WTC11 (cell line): ENCODE measurements around the gene IQSEC1. TPM values are rescaled to one million over a fixed set of nuclear protein-coding genes. Genes with fewer than 3 reads are reported as not detected.

Source experiments
- ATAC-seq: fragments of 200-7000 bp; cut with Tn5 transposase; 2 replicates; pipeline ENCODE4 v1.10.0; 2021; ENCODE audit warnings: mild to moderate bottlenecking, moderate library complexity
- CTCF ChIA-PET: fragments of 300-600 bp; sonication (Branson Sonifier 250); formaldehyde crosslinking; loops from one replicate; lab custom pipeline; 2021; ENCODE audit warnings: antibody characterized with exemption; lab: Charles Lee
- POLR2A ChIA-PET: fragments of 350-600 bp; sonication (Branson Sonifier 250); formaldehyde crosslinking; loops from one replicate; lab custom pipeline; 2021; ENCODE audit warnings: antibody characterized with exemption; lab: Charles Lee
- DNase-seq: peaks from one replicate; pipeline ENCODE4 v3.0.0; 2021; ENCODE audit warnings: low spot score
- H3K27ac Mint-ChIP-seq: 2 replicates; pipeline ENCODE4 v1.8.0; 2021; ENCODE audit warnings: mixed read lengths
- H3K27me3 Mint-ChIP-seq: 2 replicates; pipeline ENCODE4 v1.8.0; 2021; ENCODE audit warnings: low read depth, mild to moderate bottlenecking, moderate library complexity, mixed read lengths
- H3K36me3 Mint-ChIP-seq: 2 replicates; pipeline ENCODE4 v1.8.0; 2021; ENCODE audit warnings: mixed read lengths
- H3K4me1 Mint-ChIP-seq: 2 replicates; pipeline ENCODE4 v1.8.0; 2022; ENCODE audit warnings: mixed read lengths
- H3K4me3 Mint-ChIP-seq: 2 replicates; pipeline ENCODE4 v1.8.0; 2021; ENCODE audit warnings: mild to moderate bottlenecking, moderate library complexity, mixed read lengths
- H3K9me3 Mint-ChIP-seq: 2 replicates; pipeline ENCODE4 v1.8.0; 2021; ENCODE audit warnings: mixed read lengths
- CBFB ChIP-seq: sonication (generic); formaldehyde crosslinking; IDR thresholded peaks from 2 replicates; pipeline ENCODE4 v1.8.1; 2022; ENCODE audit warnings: mild to moderate bottlenecking, low read depth, missing genetic modification reagents
- CREM ChIP-seq: sonication (generic); formaldehyde crosslinking; IDR thresholded peaks from 2 replicates; pipeline ENCODE4 v1.8.1; 2022; ENCODE audit warnings: mild to moderate bottlenecking, missing genetic modification reagents, moderate library complexity
- EMX1 ChIP-seq: fragments of 250-450 bp; sonication (Bioruptor Pico); IDR thresholded peaks from 2 replicates; pipeline ENCODE4 v1.8.0; 2021; ENCODE audit warnings: mild to moderate bottlenecking
- HMGA2 ChIP-seq: fragments of 250-450 bp; sonication (Bioruptor Pico); IDR thresholded peaks from 2 replicates; pipeline ENCODE4 v1.4.0; 2021; ENCODE audit warnings: mild to moderate bottlenecking, moderate library complexity
- JUN ChIP-seq: sonication (generic); formaldehyde crosslinking; IDR thresholded peaks from 2 replicates; pipeline ENCODE4 v1.8.0; 2023; ENCODE audit warnings: mild to moderate bottlenecking, missing genetic modification reagents
- NFYB ChIP-seq: sonication (generic); formaldehyde crosslinking; conservative IDR thresholded peaks from 2 replicates; pipeline ENCODE4 v1.8.0; 2022; ENCODE audit warnings: low read depth, missing genetic modification reagents
- NR2C2 ChIP-seq: sonication (generic); formaldehyde crosslinking; IDR thresholded peaks from 2 replicates; pipeline ENCODE4 v1.8.0; 2022; ENCODE audit warnings: mild to moderate bottlenecking, missing genetic modification reagents
- PRRX2 ChIP-seq: fragments of 250-450 bp; sonication (Bioruptor Pico); IDR thresholded peaks from 2 replicates; pipeline ENCODE4 v1.8.0; 2021; ENCODE audit warnings: mild to moderate bottlenecking
- SOX15 ChIP-seq: fragments of 250-450 bp; sonication (Bioruptor Pico); IDR thresholded peaks from 2 replicates; pipeline ENCODE4 v1.9.0; 2021; ENCODE audit warnings: mild to moderate bottlenecking
- SP1 ChIP-seq: sonication (generic); formaldehyde crosslinking; conservative IDR thresholded peaks from 2 replicates; pipeline ENCODE4 v1.8.1; 2022; ENCODE audit warnings: missing genetic modification reagents
- TP53 ChIP-seq: sonication (generic); formaldehyde crosslinking; IDR thresholded peaks from 2 replicates; pipeline ENCODE4 v1.8.1; 2023; ENCODE audit warnings: mild to moderate bottlenecking, missing genetic modification reagents
- ZNF121 ChIP-seq: sonication (generic); formaldehyde crosslinking; IDR thresholded peaks from 2 replicates; pipeline ENCODE4 v1.8.0; 2023; ENCODE audit warnings: missing genetic modification reagents
- ZNF138 ChIP-seq: sonication (generic); formaldehyde crosslinking; conservative IDR thresholded peaks from 2 replicates; pipeline ENCODE4 v1.8.1; 2022; ENCODE audit warnings: mild to moderate bottlenecking, moderate library complexity, missing genetic modification reagents
- ZNF219 ChIP-seq: sonication (generic); formaldehyde crosslinking; IDR thresholded peaks from 2 replicates; pipeline ENCODE4 v1.8.0; 2023; ENCODE audit warnings: missing genetic modification reagents, mild to moderate bottlenecking, borderline replicate concordance
- ZNF396 ChIP-seq: fragments of 250-450 bp; sonication (Bioruptor Pico); IDR thresholded peaks from 2 replicates; pipeline ENCODE4 v1.8.0; 2021; ENCODE audit warnings: mild to moderate bottlenecking, moderate library complexity, borderline replicate concordance
- ZNF416 ChIP-seq: fragments of 250-450 bp; sonication (Bioruptor Pico); IDR thresholded peaks from 2 replicates; pipeline ENCODE4 v1.9.0; 2021; ENCODE audit warnings: mild to moderate bottlenecking, inconsistent platforms
- ZNF423 ChIP-seq: fragments of 250-450 bp; sonication (Bioruptor Pico); IDR thresholded peaks from 2 replicates; pipeline ENCODE4 v2.1.2; 2022; ENCODE audit warnings: mild to moderate bottlenecking, moderate library complexity
- total RNA-seq: library from RNA; stranded (reverse); gene quantifications from 3 replicates; pipeline ENCODE4 v1.2.3, GENCODE V29; 2021
- TF ChIP-seq, protein P1 (sequence below): sonication (generic); formaldehyde crosslinking; IDR thresholded peaks from 2 replicates; pipeline ENCODE4 v1.8.1; 2022; ENCODE audit warnings: low read depth, missing genetic modification reagents, borderline replicate concordance
- TF ChIP-seq, protein P2 (sequence below): sonication (generic); formaldehyde crosslinking; IDR thresholded peaks from 2 replicates; pipeline ENCODE4 v1.8.1; 2023; ENCODE audit warnings: mild to moderate bottlenecking, missing genetic modification reagents, borderline replicate concordance
- TF ChIP-seq, protein P3 (sequence below): sonication (generic); formaldehyde crosslinking; IDR thresholded peaks from 2 replicates; pipeline ENCODE4 v1.8.0; 2022; ENCODE audit warnings: mild to moderate bottlenecking, missing genetic modification reagents
- TF ChIP-seq, protein P4 (sequence below): sonication (generic); formaldehyde crosslinking; IDR thresholded peaks from 2 replicates; pipeline ENCODE4 v1.8.0; 2022; ENCODE audit warnings: missing genetic modification reagents
- TF ChIP-seq, protein P5 (sequence below): fragments of 250-450 bp; sonication (Bioruptor Pico); IDR thresholded peaks from 2 replicates; pipeline ENCODE4 v2.1.2; 2022; ENCODE audit warnings: mild to moderate bottlenecking, moderate library complexity
- TF ChIP-seq, protein P6 (sequence below): sonication (generic); formaldehyde crosslinking; IDR thresholded peaks from 2 replicates; pipeline ENCODE4 v1.8.1; 2023; ENCODE audit warnings: mild to moderate bottlenecking, missing genetic modification reagents, moderate library complexity

Gene IQSEC1
- total RNA-seq, 1 experiment from 2014 or later = 35.0 TPM

DNA sequence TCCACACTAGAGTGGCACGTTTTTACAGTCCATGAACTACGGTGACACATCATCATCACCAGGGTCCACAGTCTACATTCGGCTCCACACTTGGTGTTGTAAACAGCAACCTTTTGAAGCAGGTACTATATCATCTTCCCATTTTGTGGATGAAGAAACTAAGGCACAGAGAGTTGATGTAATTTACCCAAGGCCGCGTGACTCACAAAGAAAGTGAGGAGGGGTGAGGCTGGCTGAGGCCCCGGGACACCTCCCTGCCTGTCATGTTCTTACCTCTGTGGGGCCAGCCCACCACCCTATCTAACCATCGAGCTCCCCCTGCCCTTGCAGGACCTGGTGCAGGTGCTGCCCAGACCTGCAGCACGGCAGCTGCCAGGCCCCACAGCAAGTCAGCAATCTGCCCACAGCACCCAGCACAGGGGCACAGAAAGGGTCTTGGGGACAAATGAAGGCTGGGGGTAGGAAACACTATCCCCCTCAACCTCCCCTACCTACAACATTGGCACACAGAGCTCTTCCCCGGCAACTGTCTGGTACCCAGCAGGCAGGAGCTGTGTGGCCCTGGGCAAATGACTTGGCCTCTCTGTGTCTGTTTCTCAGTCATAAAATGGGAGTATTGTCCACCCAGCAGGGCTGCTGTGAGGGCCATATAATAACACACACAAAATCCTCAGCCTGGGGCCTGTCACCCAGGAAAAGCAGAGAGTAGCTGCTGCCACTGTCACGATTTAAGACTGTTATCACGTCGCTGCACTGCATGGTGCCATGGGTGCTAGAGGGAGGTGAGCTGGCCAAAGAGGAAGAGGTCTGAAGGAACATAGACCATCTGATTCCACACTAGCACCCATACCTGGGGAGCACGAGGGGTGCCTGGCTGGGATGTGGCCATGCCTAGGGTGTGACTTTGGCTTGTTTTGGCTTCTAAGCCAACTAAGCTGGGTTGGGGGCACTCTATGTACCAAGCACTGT, 115.1 kb downstream of the IQSEC1 start (continued):
- TF ChIP-seq, protein P1, sequence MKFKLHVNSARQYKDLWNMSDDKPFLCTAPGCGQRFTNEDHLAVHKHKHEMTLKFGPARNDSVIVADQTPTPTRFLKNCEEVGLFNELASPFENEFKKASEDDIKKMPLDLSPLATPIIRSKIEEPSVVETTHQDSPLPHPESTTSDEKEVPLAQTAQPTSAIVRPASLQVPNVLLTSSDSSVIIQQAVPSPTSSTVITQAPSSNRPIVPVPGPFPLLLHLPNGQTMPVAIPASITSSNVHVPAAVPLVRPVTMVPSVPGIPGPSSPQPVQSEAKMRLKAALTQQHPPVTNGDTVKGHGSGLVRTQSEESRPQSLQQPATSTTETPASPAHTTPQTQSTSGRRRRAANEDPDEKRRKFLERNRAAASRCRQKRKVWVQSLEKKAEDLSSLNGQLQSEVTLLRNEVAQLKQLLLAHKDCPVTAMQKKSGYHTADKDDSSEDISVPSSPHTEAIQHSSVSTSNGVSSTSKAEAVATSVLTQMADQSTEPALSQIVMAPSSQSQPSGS (CRISPR knock-in tag) = no peak
- TF ChIP-seq ZNF423 (CRISPR knock-in tag) = no peak
- no peak for TF ChIP-seq NR2C2 (CRISPR knock-in tag)
- TF ChIP-seq TP53 = no peak
- no peak for TF ChIP-seq HMGA2 (CRISPR knock-in tag)
- TF ChIP-seq, protein P2, sequence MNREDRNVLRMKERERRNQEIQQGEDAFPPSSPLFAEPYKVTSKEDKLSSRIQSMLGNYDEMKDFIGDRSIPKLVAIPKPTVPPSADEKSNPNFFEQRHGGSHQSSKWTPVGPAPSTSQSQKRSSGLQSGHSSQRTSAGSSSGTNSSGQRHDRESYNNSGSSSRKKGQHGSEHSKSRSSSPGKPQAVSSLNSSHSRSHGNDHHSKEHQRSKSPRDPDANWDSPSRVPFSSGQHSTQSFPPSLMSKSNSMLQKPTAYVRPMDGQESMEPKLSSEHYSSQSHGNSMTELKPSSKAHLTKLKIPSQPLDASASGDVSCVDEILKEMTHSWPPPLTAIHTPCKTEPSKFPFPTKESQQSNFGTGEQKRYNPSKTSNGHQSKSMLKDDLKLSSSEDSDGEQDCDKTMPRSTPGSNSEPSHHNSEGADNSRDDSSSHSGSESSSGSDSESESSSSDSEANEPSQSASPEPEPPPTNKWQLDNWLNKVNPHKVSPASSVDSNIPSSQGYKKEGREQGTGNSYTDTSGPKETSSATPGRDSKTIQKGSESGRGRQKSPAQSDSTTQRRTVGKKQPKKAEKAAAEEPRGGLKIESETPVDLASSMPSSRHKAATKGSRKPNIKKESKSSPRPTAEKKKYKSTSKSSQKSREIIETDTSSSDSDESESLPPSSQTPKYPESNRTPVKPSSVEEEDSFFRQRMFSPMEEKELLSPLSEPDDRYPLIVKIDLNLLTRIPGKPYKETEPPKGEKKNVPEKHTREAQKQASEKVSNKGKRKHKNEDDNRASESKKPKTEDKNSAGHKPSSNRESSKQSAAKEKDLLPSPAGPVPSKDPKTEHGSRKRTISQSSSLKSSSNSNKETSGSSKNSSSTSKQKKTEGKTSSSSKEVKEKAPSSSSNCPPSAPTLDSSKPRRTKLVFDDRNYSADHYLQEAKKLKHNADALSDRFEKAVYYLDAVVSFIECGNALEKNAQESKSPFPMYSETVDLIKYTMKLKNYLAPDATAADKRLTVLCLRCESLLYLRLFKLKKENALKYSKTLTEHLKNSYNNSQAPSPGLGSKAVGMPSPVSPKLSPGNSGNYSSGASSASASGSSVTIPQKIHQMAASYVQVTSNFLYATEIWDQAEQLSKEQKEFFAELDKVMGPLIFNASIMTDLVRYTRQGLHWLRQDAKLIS (CRISPR knock-in tag) = no peak
- TF ChIP-seq, protein P3, sequence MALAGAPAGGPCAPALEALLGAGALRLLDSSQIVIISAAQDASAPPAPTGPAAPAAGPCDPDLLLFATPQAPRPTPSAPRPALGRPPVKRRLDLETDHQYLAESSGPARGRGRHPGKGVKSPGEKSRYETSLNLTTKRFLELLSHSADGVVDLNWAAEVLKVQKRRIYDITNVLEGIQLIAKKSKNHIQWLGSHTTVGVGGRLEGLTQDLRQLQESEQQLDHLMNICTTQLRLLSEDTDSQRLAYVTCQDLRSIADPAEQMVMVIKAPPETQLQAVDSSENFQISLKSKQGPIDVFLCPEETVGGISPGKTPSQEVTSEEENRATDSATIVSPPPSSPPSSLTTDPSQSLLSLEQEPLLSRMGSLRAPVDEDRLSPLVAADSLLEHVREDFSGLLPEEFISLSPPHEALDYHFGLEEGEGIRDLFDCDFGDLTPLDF (CRISPR knock-in tag) = no peak
- TF ChIP-seq NFYB (CRISPR knock-in tag) = no peak
- no peak for TF ChIP-seq ZNF416
- no peak for TF ChIP-seq ZNF219
- TF ChIP-seq PRRX2 (CRISPR knock-in tag) = no peak
- TF ChIP-seq SP1 (CRISPR knock-in tag) = no peak
- TF ChIP-seq ZNF396 (CRISPR knock-in tag) = no peak
- TF ChIP-seq ZNF121 (CRISPR knock-in tag) = no peak

DNA sequence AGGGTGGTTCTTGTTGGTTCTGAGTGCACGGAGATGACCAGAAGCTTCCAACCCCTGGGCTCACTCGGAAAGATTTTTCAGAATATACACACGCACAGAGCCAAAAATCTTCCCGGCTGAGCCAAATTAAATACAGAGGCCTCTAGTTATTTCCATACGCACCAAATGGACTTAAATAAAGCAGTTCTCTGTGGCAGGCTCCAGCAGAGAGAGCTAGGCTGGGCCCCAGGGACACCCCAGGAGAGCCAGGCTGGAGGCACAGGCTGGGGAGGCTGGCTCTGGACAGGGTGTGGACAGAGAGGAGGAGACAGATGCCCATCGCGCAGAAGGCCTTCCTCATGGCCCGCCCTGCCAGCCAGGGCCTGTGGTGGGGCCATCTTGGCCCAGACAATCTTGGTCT, 115.9 kb downstream of the IQSEC1 start:
- ChIA-PET CTCF (interaction anchor here (0.8 kb wide), 1 partner anchor 10 kb away, joined by 3 read pairs; no protein-coding TSS in a partner anchor), POLR2A (no interaction called here)
- H3K27me3 Mint-ChIP-seq = no peaks in the 10 kb centered on the region
- peaks cover 23% of the 10 kb centered on the region for H3K4me1 Mint-ChIP-seq
- H3K4me3 Mint-ChIP-seq = no peak overlapping the region
- DNase-seq = no peak
- H3K27ac Mint-ChIP-seq = no peak overlapping the region
- no peaks in the 10 kb centered on the region for H3K9me3 Mint-ChIP-seq
- ATAC-seq = no peak
- H3K36me3 Mint-ChIP-seq = no peaks in the 10 kb centered on the region
- TF ChIP-seq CREM = no peak
- TF ChIP-seq ZNF138 = no peak
- no peak for TF ChIP-seq SOX15 (CRISPR knock-in tag)
- TF ChIP-seq JUN (CRISPR knock-in tag) = no peak
- no peak for TF ChIP-seq ZNF396 (CRISPR knock-in tag)
- TF ChIP-seq CBFB (CRISPR knock-in tag) = no peak
- TF ChIP-seq, protein P4, sequence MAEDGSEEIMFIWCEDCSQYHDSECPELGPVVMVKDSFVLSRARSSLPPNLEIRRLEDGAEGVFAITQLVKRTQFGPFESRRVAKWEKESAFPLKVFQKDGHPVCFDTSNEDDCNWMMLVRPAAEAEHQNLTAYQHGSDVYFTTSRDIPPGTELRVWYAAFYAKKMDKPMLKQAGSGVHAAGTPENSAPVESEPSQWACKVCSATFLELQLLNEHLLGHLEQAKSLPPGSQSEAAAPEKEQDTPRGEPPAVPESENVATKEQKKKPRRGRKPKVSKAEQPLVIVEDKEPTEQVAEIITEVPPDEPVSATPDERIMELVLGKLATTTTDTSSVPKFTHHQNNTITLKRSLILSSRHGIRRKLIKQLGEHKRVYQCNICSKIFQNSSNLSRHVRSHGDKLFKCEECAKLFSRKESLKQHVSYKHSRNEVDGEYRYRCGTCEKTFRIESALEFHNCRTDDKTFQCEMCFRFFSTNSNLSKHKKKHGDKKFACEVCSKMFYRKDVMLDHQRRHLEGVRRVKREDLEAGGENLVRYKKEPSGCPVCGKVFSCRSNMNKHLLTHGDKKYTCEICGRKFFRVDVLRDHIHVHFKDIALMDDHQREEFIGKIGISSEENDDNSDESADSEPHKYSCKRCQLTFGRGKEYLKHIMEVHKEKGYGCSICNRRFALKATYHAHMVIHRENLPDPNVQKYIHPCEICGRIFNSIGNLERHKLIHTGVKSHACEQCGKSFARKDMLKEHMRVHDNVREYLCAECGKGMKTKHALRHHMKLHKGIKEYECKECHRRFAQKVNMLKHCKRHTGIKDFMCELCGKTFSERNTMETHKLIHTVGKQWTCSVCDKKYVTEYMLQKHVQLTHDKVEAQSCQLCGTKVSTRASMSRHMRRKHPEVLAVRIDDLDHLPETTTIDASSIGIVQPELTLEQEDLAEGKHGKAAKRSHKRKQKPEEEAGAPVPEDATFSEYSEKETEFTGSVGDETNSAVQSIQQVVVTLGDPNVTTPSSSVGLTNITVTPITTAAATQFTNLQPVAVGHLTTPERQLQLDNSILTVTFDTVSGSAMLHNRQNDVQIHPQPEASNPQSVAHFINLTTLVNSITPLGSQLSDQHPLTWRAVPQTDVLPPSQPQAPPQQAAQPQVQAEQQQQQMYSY (CRISPR knock-in tag) = no peak
- TF ChIP-seq EMX1 (CRISPR knock-in tag) = no peak
- TF ChIP-seq, protein P5, sequence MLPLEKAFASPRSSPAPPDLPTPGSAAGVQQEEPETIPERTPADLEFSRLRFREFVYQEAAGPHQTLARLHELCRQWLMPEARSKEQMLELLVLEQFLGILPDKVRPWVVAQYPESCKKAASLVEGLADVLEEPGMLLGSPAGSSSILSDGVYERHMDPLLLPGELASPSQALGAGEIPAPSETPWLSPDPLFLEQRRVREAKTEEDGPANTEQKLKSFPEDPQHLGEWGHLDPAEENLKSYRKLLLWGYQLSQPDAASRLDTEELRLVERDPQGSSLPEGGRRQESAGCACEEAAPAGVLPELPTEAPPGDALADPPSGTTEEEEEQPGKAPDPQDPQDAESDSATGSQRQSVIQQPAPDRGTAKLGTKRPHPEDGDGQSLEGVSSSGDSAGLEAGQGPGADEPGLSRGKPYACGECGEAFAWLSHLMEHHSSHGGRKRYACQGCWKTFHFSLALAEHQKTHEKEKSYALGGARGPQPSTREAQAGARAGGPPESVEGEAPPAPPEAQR = no peak
- TF ChIP-seq, protein P6, sequence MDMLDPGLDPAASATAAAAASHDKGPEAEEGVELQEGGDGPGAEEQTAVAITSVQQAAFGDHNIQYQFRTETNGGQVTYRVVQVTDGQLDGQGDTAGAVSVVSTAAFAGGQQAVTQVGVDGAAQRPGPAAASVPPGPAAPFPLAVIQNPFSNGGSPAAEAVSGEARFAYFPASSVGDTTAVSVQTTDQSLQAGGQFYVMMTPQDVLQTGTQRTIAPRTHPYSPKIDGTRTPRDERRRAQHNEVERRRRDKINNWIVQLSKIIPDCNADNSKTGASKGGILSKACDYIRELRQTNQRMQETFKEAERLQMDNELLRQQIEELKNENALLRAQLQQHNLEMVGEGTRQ (CRISPR knock-in tag) = no peak
